Measurements from ENCODE around the gene PLAA. TPM values are rescaled to one million over a fixed set of nuclear protein-coding genes. Genes with fewer than 3 reads are reported as not detected.

Gene PLAA
- total RNA-seq, 4 donors from 2014 or later: 27.4 to 31.5 (median 29.5) TPM

GRCh38 chr9:26928902-26929495, 18.0 kb downstream of the PLAA start:
- 97% methylated on average over 8 of the region's 8 CpGs for WGBS
- H3K9me3 ChIP-seq: no peaks in the 10 kb centered on the region
- TF ChIP-seq POLR2A (IDR thresholded peaks at IDR 0.05) (no peak), POLR2AphosphoS5 (IDR thresholded peaks at IDR 0.05) (no peak), EP300 (IDR thresholded peaks at IDR 0.05) (no peak), CTCF (IDR thresholded peaks at IDR 0.05) (no peak)
- DNase-seq (ENCODE audit: low spot score in 2 of 2): no peak
- no peaks in the 10 kb centered on the region for H3K4me1 ChIP-seq
- H3K4me3 ChIP-seq: no peak overlapping the region
- no peak overlapping the region for H3K27ac ChIP-seq
- H3K36me3 ChIP-seq: peaks cover 67% of the 10 kb centered on the region
- no peaks in the 10 kb centered on the region for H3K27me3 ChIP-seq

DNA sequence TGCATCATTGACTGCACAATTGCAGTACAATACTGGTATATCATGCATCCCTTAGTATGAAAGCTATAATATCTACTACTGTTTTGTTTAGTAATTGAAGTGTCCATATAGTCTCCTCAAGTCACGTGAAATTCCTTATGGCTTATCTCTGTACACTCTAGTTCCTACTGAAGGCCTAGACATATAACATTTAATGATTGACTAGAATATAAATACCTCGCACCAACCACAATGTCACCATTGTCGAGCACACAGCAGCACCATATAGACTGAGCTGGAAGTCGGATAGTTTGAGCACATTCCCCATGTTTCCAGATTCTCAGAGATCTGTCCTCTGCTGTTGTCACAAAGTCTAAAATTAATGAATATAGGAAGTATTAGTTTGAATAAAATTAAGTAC, 21.4 kb downstream of the PLAA start:
- Histone ChIP-seq H3K9me3 (no peaks in the 10 kb centered on the region), H3K27me3 (no peaks in the 10 kb centered on the region), H3K27ac (no peak overlapping the region), H3K4me1 (no peaks in the 10 kb centered on the region), H3K4me3 (no peak overlapping the region), H3K36me3 (peaks cover 87% of the 10 kb centered on the region)
- 98% methylated on average over 4 of the region's 4 CpGs for WGBS
- no peak for DNase-seq (ENCODE audit: low spot score in 2 of 2)
- TF ChIP-seq POLR2A (IDR thresholded peaks at IDR 0.05) (no peak), CTCF (IDR thresholded peaks at IDR 0.05) (no peak), POLR2AphosphoS5 (IDR thresholded peaks at IDR 0.05) (no peak), EP300 (IDR thresholded peaks at IDR 0.05) (no peak)

GRCh38 chr9:26919698-26920097, 27.3 kb downstream of the PLAA start:
- H3K4me1 ChIP-seq: no peaks in the 10 kb centered on the region
- no peak overlapping the region for H3K27ac ChIP-seq
- H3K9me3 ChIP-seq: no peaks in the 10 kb centered on the region
- DNase-seq (ENCODE audit: low spot score in 2 of 2): no peak
- H3K36me3 ChIP-seq: peaks cover 89% of the 10 kb centered on the region
- TF ChIP-seq EP300 (IDR thresholded peaks at IDR 0.05) (no peak), POLR2AphosphoS5 (IDR thresholded peaks at IDR 0.05) (no peak), CTCF (IDR thresholded peaks at IDR 0.05) (no peak), POLR2A (IDR thresholded peaks at IDR 0.05) (no peak)
- H3K27me3 ChIP-seq: no peaks in the 10 kb centered on the region
- 25% methylated on average over 1 of the region's 1 CpG for WGBS
- H3K4me3 ChIP-seq: no peak overlapping the region

- no peak overlapping the region for H3K27ac ChIP-seq
- peaks cover 41% of the 10 kb centered on the region for H3K36me3 ChIP-seq
- no peak for TF ChIP-seq EP300 (IDR thresholded peaks at IDR 0.05)
- TF ChIP-seq POLR2AphosphoS5 (IDR thresholded peaks at IDR 0.05): no peak
- TF ChIP-seq POLR2A (IDR thresholded peaks at IDR 0.05): no peak
- no peak for TF ChIP-seq CTCF (IDR thresholded peaks at IDR 0.05)
- WGBS: 94% methylated on average over 2 of the region's 2 CpGs
- DNase-seq (ENCODE audit: low spot score in 2 of 2): no peak
- H3K27me3 ChIP-seq: no peaks in the 10 kb centered on the region
- no peaks in the 10 kb centered on the region for H3K4me1 ChIP-seq
- H3K9me3 ChIP-seq: no peaks in the 10 kb centered on the region
- H3K4me3 ChIP-seq: no peak overlapping the region
Measured at GRCh38 chr9:26913138-26913668, 33.8 kb downstream of the PLAA start.

DNA sequence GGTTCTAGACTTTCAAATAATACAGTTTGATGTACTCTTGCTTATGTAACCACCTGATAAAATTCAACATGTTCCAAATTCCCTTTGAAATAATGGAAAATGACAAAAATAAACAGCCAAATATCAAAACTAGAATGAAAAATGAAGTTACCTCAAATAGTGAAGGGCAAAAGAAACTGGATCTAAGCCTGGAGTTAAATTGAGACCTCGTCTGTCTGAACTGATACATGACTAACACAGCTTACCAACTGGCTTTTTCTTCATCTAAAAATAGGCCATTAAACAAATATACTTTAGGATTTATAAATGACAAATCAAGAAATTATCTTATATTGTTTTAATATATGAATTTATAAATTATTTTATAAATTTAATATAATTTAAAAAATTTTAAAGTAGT, 42.4 kb downstream of the PLAA start:
- no peaks in the 10 kb centered on the region for H3K4me1 ChIP-seq
- H3K27ac ChIP-seq: no peak overlapping the region
- DNase-seq (ENCODE audit: low spot score in 2 of 2): no peak
- peaks cover 41% of the 10 kb centered on the region for H3K36me3 ChIP-seq
- WGBS: 83% methylated on average over 1 of the region's 1 CpG
- no peak overlapping the region for H3K4me3 ChIP-seq
- TF ChIP-seq POLR2AphosphoS5 (IDR thresholded peaks at IDR 0.05) (no peak), CTCF (IDR thresholded peaks at IDR 0.05) (no peak), EP300 (IDR thresholded peaks at IDR 0.05) (no peak), POLR2A (IDR thresholded peaks at IDR 0.05) (no peak)
- H3K9me3 ChIP-seq: no peaks in the 10 kb centered on the region
- no peaks in the 10 kb centered on the region for H3K27me3 ChIP-seq

Data from suprapubic skin (tissue), 4 donors.